Pulmonary artery endothelial cell (primary cell): Measurements from ENCODE around the gene MTHFS. TPM values are rescaled to one million over a fixed set of nuclear protein-coding genes. Genes with fewer than 3 reads are reported as not detected.
A peak's percentile ranks its signal among the peaks of the same experiment; 100 is the strongest.

Source experiments
- DNase-seq: peaks from one replicate; pipeline ENCODE4 v3.0.0-alpha.2; 2011; ENCODE audit warnings: low read depth, low spot score
- total RNA-seq: library from RNA; depleted of rRNA; stranded (reverse); fragments of >200 nt; gene quantifications from 2 replicates; pipeline ENCODE4 v1.2.3, GENCODE V29; 2014

MTHFS gene
- total RNA-seq, 1 donor from 2014 or later: 12.1 TPM

DNA sequence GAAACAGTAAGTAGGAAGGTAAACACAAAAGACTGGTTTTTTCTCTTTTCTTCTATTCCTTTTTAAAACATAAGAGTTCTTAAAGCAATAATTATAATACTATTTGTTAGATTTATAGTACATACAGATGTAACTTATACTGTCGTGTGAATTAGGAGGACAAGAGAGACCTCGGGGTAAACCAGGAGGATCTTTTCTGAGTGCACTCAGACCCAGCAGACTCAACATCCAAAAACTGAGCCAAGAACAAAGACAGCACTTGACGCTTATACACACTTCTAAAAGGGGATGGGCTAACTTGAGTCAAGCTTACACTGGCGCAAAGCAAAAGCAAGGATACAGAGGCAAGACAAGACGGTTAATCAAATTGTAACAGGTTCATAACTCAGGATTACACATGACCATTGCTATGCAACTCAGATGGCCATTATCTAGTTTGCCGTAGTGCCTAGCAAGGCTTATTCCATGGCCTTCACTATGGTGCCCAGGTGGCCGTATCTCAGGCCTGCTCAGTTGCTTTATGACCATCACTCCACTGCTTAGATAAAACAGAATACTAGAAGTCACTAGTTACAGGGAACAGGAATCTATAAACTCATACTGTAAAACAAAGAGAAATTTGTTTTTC lies 18.6 kb downstream of the MTHFS start:
- no peak for DNase-seq

- no peak for DNase-seq
These were observed 21.6 kb downstream of the MTHFS start for GRCh38 chr15:79875213-79875612.

DNA sequence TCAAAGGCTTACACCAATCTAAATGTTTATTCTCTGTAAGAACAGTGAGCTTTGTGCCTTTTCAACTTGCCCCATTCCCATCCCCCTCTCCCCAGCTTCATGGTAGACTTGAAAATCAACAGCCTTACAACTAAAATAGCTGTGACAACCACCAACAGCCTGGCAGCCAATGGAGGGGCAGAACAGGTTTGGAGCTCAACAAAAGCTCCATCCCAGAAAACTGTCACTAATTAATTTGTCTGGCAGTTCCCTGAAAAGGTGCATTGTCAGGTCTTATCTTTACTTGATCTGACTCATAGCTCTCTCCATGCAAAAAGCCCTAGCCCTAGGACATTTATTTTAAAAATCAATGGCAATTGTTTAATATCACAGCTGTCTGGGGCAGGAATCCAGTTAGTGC lies 22.6 kb downstream of the MTHFS start:
- DNase-seq: no peak

DNA sequence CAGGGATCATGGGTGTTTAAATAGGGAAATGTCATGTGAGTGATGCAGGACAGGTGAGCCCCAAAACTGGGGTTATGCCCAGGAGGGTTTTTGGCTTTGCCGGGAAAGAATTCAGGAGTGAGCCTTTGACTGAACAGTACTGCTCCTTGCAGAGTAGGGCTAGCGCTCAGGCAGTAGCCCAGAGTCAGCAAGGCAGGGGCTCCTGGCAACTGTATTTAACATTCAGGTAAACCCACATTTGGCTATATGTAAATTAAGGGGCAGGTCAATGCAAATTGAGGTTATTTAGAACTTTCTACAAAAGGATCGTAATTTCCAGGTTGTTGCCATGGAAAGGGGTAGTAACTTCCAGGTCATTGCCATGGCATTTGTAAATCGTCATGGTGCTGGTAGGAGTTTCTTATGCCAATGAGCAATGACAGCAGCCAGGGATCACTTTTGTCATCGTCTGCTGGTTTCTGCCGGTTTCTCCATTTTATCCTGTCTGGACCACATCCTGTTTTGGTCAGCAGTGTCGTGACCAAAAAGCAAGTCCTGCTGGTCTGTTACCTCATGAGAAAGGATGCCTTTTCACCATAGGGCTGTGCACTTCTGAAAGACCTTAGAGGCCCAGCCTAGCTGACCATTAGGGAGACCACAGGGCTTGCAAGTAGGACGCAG lies 24.3 kb downstream of the MTHFS start:
- DNase-seq: no peak

DNA sequence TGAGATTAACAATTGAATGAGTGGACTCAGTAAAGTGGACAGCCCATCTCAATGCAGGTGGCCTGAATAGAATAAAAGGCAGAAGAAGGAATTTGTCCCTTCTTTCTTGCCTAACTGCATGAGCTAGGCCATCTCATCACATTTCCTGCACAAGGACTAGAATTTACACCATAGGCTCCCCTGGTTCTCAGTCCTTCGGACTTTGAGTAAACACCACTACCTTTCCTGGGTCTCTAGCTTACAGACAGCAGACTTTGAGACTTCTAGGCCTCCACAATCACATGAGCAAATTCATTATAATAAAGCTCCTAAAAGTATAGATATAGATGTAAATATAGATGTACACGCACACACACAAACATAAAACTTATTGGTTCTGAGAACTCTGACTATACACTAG lies 28.3 kb downstream of the MTHFS start:
- no peak for DNase-seq

- DNase-seq: no peak
These were observed 32.9 kb downstream of the MTHFS start for GRCh38 chr15:79863886-79864285.

- DNase-seq: no peak
These were observed 34.6 kb downstream of the MTHFS start for GRCh38 chr15:79862191-79862590.

DNA sequence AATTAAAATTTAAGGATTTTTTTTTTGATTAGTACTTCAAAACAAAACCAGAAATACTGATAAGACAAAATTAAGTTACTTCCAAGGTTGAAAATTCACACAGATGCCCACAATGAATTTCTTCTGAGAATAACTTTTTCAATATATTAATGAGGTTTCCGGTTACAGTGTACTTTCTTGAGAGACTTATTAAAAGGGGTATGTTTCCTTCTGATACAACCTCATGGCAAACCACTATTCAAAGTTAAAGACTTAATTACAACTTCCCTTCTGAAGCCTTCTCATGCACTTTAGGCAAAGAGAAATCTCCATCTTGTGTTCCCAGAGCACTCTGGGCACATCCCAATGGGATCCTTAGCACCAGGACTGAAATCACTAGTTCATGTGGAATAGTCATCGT lies 36.2 kb downstream of the MTHFS start:
- DNase-seq: no peak

DNA sequence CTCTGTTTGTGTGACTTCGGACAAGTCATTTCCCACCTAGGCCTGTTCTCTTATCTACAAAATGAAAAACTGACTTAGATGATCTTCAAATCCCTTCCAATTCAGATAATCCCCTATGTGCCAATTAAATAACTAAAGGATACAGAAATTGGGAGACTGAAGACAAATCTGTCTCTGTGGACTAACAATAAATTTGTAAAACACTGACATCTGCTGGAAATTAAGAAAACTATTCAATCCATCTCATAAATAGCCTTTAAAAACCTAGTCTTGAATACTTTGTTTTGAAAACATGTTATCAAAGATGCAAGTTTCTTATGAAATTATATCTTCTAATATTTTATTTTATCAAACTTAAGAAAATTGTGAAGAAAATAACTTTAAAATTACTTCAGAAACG lies 38.3 kb downstream of the MTHFS start:
- no peak for DNase-seq

GRCh38 chr15:79853492-79854328 lies 43.1 kb downstream of the MTHFS start:
- DNase-seq: peak; percentile 57

- DNase-seq: no peak
These were observed 47.0 kb downstream of the MTHFS start for GRCh38 chr15:79849789-79850188.

DNA sequence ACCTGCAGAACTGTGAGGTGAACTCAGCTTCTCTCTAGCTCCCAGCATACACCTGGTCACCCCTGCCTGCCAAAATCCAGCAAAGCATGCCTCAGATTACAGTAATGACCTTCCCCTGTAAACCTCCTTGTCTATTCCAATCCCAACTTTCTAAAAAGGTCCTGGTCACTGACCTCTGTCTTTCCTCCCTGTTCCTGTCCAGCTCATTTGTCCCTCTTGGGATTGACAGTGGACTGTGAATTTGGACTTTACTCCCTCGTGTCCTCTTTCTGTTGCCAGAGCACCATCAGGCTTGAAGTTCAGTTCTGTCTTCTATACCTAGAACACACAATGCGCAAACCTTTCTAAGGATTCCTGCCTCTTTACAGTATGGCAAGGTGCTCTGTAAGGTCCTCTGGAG lies 50.3 kb downstream of the MTHFS start:
- no peak for DNase-seq

DNA sequence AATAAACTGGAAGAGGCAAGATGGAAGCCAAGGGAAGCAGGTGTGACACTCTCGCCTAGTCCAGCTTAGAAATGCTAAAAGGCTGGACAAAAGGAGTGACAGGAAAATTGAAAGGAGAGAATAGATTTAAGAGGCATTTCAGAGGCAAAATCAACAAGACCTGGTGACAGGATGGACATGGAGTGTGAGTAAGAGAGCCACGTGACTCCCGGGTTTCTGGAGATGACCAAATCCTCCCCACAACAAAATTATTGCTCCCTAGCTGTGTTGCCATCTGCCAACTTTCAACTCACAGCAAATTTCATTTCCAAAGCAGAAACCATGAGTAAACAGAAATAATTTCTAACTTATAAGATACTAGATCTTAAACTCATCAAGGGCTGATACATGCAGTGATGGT lies 52.6 kb downstream of the MTHFS start:
- DNase-seq: no peak

GRCh38 chr15:79837846-79838245 lies 59.0 kb downstream of the MTHFS start:
- DNase-seq: no peak

DNA sequence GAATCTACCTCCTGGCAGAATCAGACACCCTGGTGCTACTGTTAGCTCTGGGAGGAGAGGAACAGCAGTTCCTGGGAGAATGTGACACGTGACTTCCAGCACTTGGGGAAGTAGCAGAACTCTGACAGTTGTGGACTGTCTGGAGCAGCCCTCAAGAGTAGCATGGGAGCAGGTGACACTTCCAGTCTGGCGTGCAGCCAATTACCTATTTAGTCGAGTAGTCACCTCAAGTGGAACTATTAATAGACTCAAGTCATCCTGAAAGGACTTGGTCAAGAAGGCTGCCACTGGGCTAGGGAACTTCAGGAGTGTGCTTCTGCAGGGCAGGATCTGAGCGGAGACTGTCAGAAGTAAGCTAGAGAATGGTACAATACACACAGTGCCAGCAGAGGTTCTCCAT lies 62.3 kb downstream of the MTHFS start:
- no peak for DNase-seq

DNA sequence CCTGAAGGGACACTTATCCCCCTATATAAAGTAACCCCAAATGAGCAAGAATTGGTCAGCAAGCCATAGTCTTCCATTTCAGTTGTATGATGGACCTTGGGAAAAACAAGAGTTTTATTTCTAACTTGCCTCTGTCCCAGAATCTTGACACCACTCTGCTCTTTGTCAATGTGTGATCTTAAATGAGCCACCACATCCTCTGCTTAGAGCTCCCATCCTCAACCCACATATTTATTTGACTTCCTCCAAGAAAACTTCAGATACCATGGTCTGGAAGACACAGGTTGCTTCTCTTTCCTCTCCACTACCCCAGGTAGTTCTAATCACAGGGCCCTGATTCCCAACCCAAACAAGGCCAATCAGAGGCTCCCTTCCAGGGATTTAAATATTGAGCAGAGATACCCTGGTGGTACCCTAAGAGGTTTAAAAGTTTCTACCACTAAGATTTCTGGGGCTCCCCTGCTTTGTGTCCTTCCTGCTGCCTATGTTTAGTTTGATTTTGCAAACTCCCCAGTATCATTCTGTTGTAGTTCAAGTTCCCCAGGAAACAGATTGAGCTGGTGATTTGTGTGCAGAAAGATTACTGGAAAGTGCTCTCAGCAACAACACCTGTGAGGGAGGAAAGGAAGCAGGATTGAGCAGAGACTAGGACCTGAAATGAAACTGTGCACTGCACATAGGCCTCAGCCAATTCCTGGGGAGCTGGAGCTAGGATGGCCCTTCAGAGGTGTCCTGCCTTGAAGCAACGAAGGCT lies 64.3 kb downstream of the MTHFS start:
- no peak for DNase-seq

GRCh38 chr15:79831604-79832003 lies 65.2 kb downstream of the MTHFS start:
- no peak for DNase-seq

DNA sequence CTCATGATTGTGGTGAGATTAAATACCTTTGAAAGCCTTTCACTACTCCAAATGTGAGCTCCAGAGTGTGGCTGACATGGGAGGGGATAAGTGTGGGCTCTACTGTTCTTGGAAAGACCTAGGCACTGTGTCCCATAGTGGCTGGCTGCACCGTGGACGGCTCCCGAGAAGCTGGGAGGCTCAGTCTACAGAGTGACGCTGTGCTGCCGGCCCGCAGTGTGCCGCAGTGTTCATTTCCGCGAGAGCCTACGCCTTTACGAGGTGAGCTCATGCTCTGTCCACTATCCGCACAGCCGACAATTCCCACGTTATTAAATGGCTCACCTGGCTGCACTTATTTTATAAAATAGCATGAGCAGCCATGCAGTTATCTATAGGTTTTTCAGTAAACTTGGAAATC lies 66.9 kb downstream of the MTHFS start:
- no peak for DNase-seq

DNA sequence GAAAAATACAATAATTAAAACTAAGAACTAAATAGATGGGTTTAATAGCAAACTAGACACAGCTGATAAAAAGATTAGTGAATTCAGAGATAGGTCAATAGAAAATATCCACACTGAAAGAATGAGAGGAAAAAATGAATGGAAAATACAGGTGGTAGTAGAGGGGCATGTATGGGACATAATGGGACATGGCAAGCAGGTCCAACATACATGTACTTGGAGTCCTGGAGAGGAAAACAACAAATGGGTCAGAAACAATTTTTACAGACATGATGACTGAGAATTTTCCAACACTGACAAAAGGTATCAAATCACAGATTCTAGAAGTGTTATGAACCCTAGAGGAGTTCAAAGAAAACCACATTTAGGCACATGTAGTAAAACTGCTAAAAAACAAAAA lies 68.4 kb downstream of the MTHFS start:
- DNase-seq: no peak

DNA sequence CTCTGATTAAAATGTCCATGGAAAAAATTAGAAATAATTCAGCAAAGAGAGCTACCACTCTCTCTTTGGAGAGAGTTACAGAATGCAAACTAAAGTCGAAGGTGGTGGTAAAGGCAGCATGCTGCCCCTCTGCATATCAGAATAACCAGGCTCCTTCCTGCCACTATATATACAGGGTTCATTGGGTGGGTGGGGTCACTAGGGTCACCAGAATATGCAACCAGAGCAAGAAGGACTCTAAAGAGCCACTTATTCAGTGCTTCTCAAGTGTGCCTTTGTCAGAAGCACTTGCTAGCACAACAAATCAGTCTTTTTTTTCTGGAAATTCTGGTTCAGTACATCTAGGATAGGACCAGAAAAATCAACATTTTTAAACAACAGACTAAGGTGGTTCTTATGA lies 70.0 kb downstream of the MTHFS start:
- no peak for DNase-seq

DNA sequence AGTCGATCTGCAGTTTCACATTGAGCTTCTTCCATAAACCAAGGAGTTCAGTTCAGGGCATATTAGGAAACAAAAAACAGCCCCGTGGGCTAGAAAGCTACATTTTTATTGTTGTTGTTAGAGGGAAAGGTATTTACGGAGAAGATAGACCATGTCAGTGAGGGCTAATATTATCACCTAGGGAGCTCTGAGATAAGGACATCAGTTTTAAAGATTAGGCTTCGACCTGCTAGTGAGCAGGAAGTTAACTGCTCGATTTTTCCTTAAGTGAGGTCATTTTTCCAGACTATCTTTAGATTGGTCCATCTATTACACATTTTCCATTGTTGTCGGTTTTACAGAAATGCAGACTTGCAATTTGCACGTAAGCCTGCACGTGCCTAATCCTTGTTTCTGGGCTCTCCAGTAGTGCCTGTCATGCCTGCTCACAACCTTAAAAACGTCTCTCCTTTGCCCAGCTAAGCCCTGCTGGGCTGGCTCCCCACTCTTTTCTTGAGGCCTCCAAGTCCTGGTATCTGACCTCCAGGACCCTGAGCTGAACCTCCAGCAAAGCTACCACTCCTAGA lies 72.6 kb downstream of the MTHFS start:
- DNase-seq: no peak

GRCh38 chr15:79820820-79821219 lies 76.0 kb downstream of the MTHFS start:
- DNase-seq: no peak
